NCI-H226 (cell line): ENCODE results near the gene GMDS.

ENCODE experiments used
- DNase-seq: peaks from one replicate; pipeline ENCODE4 v3.0.0-alpha.2; 2015

GMDS gene

GRCh38 chr6:2237001-2237400 is 8.4 kb downstream of the GMDS start:
- DNase-seq: peak; percentile 46

- DNase-seq: no peak
These were observed 9.5 kb downstream of the GMDS start for GRCh38 chr6:2235777-2236495.

GRCh38 chr6:2232445-2232844 is 13.0 kb downstream of the GMDS start:
- no peak for DNase-seq

GRCh38 chr6:2231438-2231837 is 14.0 kb downstream of the GMDS start:
- DNase-seq: peak; percentile 13

- no peak for DNase-seq
These were observed 14.6 kb downstream of the GMDS start for GRCh38 chr6:2230659-2231277.

GRCh38 chr6:2229742-2230141 is 15.7 kb downstream of the GMDS start:
- no peak for DNase-seq

- peak; percentile 64 for DNase-seq
These were observed 16.4 kb downstream of the GMDS start for GRCh38 chr6:2229039-2229438.

- no peak for DNase-seq
These were observed 17.0 kb downstream of the GMDS start for GRCh38 chr6:2228392-2228791.

GRCh38 chr6:2226775-2227174 is 18.6 kb downstream of the GMDS start:
- DNase-seq: no peak

- DNase-seq: no peak
These were observed 19.7 kb downstream of the GMDS start for GRCh38 chr6:2225422-2226392.

GRCh38 chr6:2224847-2225382 is 20.5 kb downstream of the GMDS start:
- DNase-seq: no peak

GRCh38 chr6:2222275-2222842 is 23.0 kb downstream of the GMDS start:
- DNase-seq: no peak

- DNase-seq: no peak
These were observed 23.6 kb downstream of the GMDS start for GRCh38 chr6:2221726-2222274.

- DNase-seq: no peak
These were observed 25.3 kb downstream of the GMDS start for GRCh38 chr6:2220154-2220553.

GRCh38 chr6:2218866-2219265 is 26.5 kb downstream of the GMDS start:
- DNase-seq: no peak

GRCh38 chr6:2216794-2217383 is 28.5 kb downstream of the GMDS start:
- DNase-seq: no peak

GRCh38 chr6:2215342-2215741 is 30.1 kb downstream of the GMDS start:
- DNase-seq: no peak

- DNase-seq: no peak
These were observed 32.3 kb downstream of the GMDS start for GRCh38 chr6:2213086-2213485.

GRCh38 chr6:2209226-2209809 is 36.1 kb downstream of the GMDS start:
- DNase-seq: peak; percentile 20

- no peak for DNase-seq
These were observed 36.9 kb downstream of the GMDS start for GRCh38 chr6:2208468-2208867.

- no peak for DNase-seq
These were observed 40.0 kb downstream of the GMDS start for GRCh38 chr6:2205396-2205795.

- no peak for DNase-seq
These were observed 41.1 kb downstream of the GMDS start for GRCh38 chr6:2204272-2204671.
